ENCODE results near the gene LBHD2. TPM values are rescaled to one million over a fixed set of nuclear protein-coding genes. Genes with fewer than 3 reads are reported as not detected.
A peak's percentile ranks its signal among the peaks of the same experiment; 100 is the strongest.

LBHD2 gene
- polyA plus RNA-seq, 1 donor (not counting 4 experiments of a cell fraction or from before 2014, with no cell fraction given) = not detected

GRCh38 chr14:103130965-103131364 lies 47.0 kb downstream of the LBHD2 start:
- TF ChIP-seq, protein P1, sequence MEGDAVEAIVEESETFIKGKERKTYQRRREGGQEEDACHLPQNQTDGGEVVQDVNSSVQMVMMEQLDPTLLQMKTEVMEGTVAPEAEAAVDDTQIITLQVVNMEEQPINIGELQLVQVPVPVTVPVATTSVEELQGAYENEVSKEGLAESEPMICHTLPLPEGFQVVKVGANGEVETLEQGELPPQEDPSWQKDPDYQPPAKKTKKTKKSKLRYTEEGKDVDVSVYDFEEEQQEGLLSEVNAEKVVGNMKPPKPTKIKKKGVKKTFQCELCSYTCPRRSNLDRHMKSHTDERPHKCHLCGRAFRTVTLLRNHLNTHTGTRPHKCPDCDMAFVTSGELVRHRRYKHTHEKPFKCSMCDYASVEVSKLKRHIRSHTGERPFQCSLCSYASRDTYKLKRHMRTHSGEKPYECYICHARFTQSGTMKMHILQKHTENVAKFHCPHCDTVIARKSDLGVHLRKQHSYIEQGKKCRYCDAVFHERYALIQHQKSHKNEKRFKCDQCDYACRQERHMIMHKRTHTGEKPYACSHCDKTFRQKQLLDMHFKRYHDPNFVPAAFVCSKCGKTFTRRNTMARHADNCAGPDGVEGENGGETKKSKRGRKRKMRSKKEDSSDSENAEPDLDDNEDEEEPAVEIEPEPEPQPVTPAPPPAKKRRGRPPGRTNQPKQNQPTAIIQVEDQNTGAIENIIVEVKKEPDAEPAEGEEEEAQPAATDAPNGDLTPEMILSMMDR (optimal IDR thresholded peaks at IDR 0.05 in 1 of 3, IDR thresholded peaks at IDR 0.05 in 1 of 3, conservative IDR thresholded peaks at IDR 0.05 in 1 of 3; ENCODE audit: extremely low read depth in 1 of 3, insufficient read depth in 2 of 3, low read length in 3 of 3) = no peak
- TF ChIP-seq EZH2 (IDR thresholded peaks at IDR 0.05; ENCODE audit: low read length) = no peak
- Histone ChIP-seq H3K27me3 (ENCODE audit: control insufficient read depth, extremely low read depth, insufficient read depth, low read length) (peaks cover 9% of the 10 kb centered on the region), H3K4me1 (ENCODE audit: control insufficient read depth, extremely low read depth, insufficient read depth, low read length) (peaks cover 39% of the 10 kb centered on the region), H3K9ac (ENCODE audit: control insufficient read depth, extremely low read depth, insufficient read depth, low read length) (no peak overlapping the region), H3K9me3 (ENCODE audit: control insufficient read depth, low read depth, low read length) (no peaks in the 10 kb centered on the region), H4K20me1 (ENCODE audit: control insufficient read depth, extremely low read depth, insufficient read depth, low read length) (peaks cover 2% of the 10 kb centered on the region), H3K27ac (ENCODE audit: control insufficient read depth, insufficient read depth, low read length) (no peak overlapping the region), H3K9me1 (ENCODE audit: control insufficient read depth, extremely low read depth, insufficient read depth, low read length) (no peaks in the 10 kb centered on the region), H3K36me3 (ENCODE audit: control insufficient read depth in 2 of 2, extremely low read depth in 1 of 2, insufficient read depth in 2 of 2, low read length in 2 of 2) (no peaks in the 10 kb centered on the region), H3K79me2 (ENCODE audit: control insufficient read depth, insufficient read depth, low read length) (no peaks in the 10 kb centered on the region), H2AFZ (ENCODE audit: control insufficient read depth, low read length) (peak overlapping the region; percentile 58), H3K4me2 (ENCODE audit: control insufficient read depth, extremely low read depth, insufficient read depth, low read depth, low read length) (peak overlapping the region; percentile 48), H3K4me3 (ENCODE audit: control insufficient read depth in 2 of 3, extremely low read depth in 1 of 3, insufficient read depth in 2 of 3, low read depth in 1 of 3, low read length in 3 of 3) (no peak overlapping the region)
- DNase-seq (ENCODE audit: low read depth, low spot score) (no peak), FAIRE-seq (peak; percentile 60)
- dilution Hi-C loops (cut with MboI; ENCODE audit: extremely low pct_ligation_motif_present, low sequenced_read_pairs) = no loop called here

DNA sequence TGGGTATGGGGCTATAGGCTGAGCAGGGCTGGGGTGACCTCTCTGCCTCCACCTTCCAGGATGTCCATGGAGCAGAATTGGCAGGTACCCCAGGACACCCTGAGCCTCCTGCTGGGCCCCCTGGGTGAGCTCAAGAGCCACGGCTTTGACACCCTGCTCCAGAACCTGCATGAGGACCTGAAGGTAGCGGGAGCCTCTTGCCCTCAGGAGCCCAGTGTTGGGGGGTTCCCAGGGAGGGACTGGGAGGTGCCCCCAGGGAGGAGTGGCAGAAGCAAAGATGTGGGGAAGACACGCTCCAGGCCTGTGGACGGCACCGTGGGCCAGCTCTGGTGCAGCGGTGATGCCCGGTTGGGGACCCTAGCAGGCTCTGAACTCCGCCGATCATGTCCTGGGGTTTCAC lies 47.6 kb downstream of the LBHD2 start:
- Histone ChIP-seq H3K9ac (ENCODE audit: control insufficient read depth, extremely low read depth, insufficient read depth, low read length) (no peak overlapping the region), H3K27ac (ENCODE audit: control insufficient read depth, insufficient read depth, low read length) (no peak overlapping the region), H3K4me1 (ENCODE audit: control insufficient read depth, extremely low read depth, insufficient read depth, low read length) (peaks cover 41% of the 10 kb centered on the region), H3K27me3 (ENCODE audit: control insufficient read depth, extremely low read depth, insufficient read depth, low read length) (peaks cover 3% of the 10 kb centered on the region), H2AFZ (ENCODE audit: control insufficient read depth, low read length) (no peak overlapping the region), H3K79me2 (ENCODE audit: control insufficient read depth, insufficient read depth, low read length) (no peaks in the 10 kb centered on the region), H3K9me3 (ENCODE audit: control insufficient read depth, low read depth, low read length) (no peaks in the 10 kb centered on the region), H4K20me1 (ENCODE audit: control insufficient read depth, extremely low read depth, insufficient read depth, low read length) (peaks cover 2% of the 10 kb centered on the region), H3K9me1 (ENCODE audit: control insufficient read depth, extremely low read depth, insufficient read depth, low read length) (no peaks in the 10 kb centered on the region), H3K4me2 (ENCODE audit: control insufficient read depth, extremely low read depth, insufficient read depth, low read depth, low read length) (no peak overlapping the region), H3K4me3 (ENCODE audit: control insufficient read depth in 2 of 3, extremely low read depth in 1 of 3, insufficient read depth in 2 of 3, low read depth in 1 of 3, low read length in 3 of 3) (no peak overlapping the region), H3K36me3 (ENCODE audit: control insufficient read depth in 2 of 2, extremely low read depth in 1 of 2, insufficient read depth in 2 of 2, low read length in 2 of 2) (no peaks in the 10 kb centered on the region)
- no peak for DNase-seq (ENCODE audit: low read depth, low spot score)
- FAIRE-seq = no peak
- TF ChIP-seq EZH2 (IDR thresholded peaks at IDR 0.05; ENCODE audit: low read length) = no peak
- TF ChIP-seq, protein P1 (optimal IDR thresholded peaks at IDR 0.05 in 1 of 3, IDR thresholded peaks at IDR 0.05 in 1 of 3, conservative IDR thresholded peaks at IDR 0.05 in 1 of 3; ENCODE audit: extremely low read depth in 1 of 3, insufficient read depth in 2 of 3, low read length in 3 of 3) = no peak
- dilution Hi-C loops (cut with MboI; ENCODE audit: extremely low pct_ligation_motif_present, low sequenced_read_pairs) = no loop called here

All from keratinocyte (primary cell).